Colonic mucosa (tissue), 4 donors: ENCODE data around the gene SFMBT2. TPM values are rescaled to one million over a fixed set of nuclear protein-coding genes. Genes with fewer than 3 reads are reported as not detected.
"Not testable (repeated sequence)": the region's sequence is repeated elsewhere in the genome, so short reads cannot be mapped to it uniquely, and the experiment has no call there.

Source experiments
- DNase-seq: peaks from one replicate; pipeline ENCODE4 v3.0.0-alpha.2; 2020
- H3K27ac ChIP-seq: fragments of 200-600 bp; one replicate; pipeline ENCODE4 v1.8.0; 2021
- H3K27me3 ChIP-seq: fragments of 200-600 bp; one replicate; pipeline ENCODE4 v1.8.0; 2021
- H3K36me3 ChIP-seq: fragments of 200-600 bp; one replicate; pipeline ENCODE4 v1.8.0; 2021
- H3K4me1 ChIP-seq: fragments of 200-600 bp; one replicate; pipeline ENCODE4 v1.8.0; 2021; ENCODE audit warnings: mild to moderate bottlenecking
- H3K4me3 ChIP-seq: fragments of 200-600 bp; one replicate; pipeline ENCODE4 v1.8.0; 2021
- H3K9ac ChIP-seq, 2 donors: one replicate each; pipeline ENCODE4 v1.7.0; 2013; ENCODE audit warnings: control low read depth in 2 of 2, low read depth in 2 of 2, low read length in 2 of 2
- H3K9me3 ChIP-seq: fragments of 200-600 bp; one replicate; pipeline ENCODE4 v1.8.0; 2021
- CTCF ChIP-seq: fragments of 200-600 bp; IDR thresholded peaks from one replicate; pipeline ENCODE4 v1.8.0; 2022; ENCODE audit warnings: antibody characterized with exemption, mild to moderate bottlenecking
- intact Hi-C: fragments of 100-400 bp; cut with DNase I; formaldehyde crosslinking; loops from one replicate; pipeline ENCODE4 v1.14.1; 2022
- total RNA-seq, 2 donors: library from RNA; stranded (reverse); fragmentation: NEBNext Ultra II Directional in 1 of 2; extraction: Animal tissue kit (Norgen Biotek cat#: 25700) in 1 of 2; gene quantifications; one replicate each; pipeline ENCODE4 v1.2.1, GENCODE V29; 2021
- donor health status: healthy.
- donor health status: DM: no; HTN: no; CAD: no.
- donor health status: DM: no; HTN: no; CAD: no.

SFMBT2 gene
- total RNA-seq, 2 donors from 2014 or later: 2.3 to 3.5 TPM

- TF ChIP-seq CTCF: no peak
- Histone ChIP-seq H3K27ac (no peak overlapping the region), H3K9me3 (no peaks in the 10 kb centered on the region), H3K4me1 (no peaks in the 10 kb centered on the region), H3K27me3 (no peaks in the 10 kb centered on the region), H3K9ac (no peak overlapping the region), H3K36me3 (no peaks in the 10 kb centered on the region), H3K4me3 (no peak overlapping the region)
- no peak for DNase-seq
- intact Hi-C loops: no loop called here
Measured at GRCh38 chr10:7314170-7314569, 96.7 kb downstream of the SFMBT2 start.

- no peak for TF ChIP-seq CTCF
- Histone ChIP-seq H3K36me3 (no peaks in the 10 kb centered on the region), H3K4me3 (no peak overlapping the region), H3K27ac (no peak overlapping the region), H3K9ac (no peak overlapping the region), H3K27me3 (no peaks in the 10 kb centered on the region), H3K4me1 (no peaks in the 10 kb centered on the region), H3K9me3 (no peaks in the 10 kb centered on the region)
- intact Hi-C loops: no loop called here
- DNase-seq: no peak
Measured at GRCh38 chr10:7312488-7312857, 98.4 kb downstream of the SFMBT2 start.

DNA sequence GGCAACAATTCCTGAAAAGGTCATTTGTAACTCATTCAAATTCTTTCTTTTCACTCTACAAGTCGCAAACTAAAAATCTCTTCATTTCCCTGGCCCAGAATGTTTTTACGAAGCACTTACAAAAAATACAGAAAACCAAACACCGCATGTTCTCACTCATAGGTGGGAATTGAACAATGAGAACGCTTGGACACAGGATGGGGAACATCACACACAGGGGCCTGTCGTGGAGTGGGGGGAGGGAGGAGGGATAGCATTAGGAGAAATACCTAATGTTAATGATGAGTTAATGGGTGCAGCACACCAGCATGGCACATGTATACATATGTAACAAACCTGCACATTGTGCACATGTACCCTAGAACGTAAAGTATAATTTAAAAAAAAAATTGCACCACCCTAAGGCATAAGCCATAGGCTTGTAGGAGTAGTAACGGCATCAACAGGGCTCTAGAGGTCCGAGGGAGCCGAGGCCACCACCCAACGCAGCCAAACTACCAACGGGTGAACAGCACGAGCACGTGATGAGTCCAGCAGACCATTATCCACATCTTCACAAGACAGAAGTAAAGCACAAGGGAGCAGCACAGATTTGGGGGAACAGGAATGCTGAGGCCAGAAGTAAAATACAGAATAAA, 98.9 kb downstream of the SFMBT2 start:
- H3K4me3 ChIP-seq, H3K27me3 ChIP-seq, H3K9ac ChIP-seq, H3K4me1 ChIP-seq, H3K9me3 ChIP-seq, H3K36me3 ChIP-seq, H3K27ac ChIP-seq, DNase-seq, intact Hi-C loops: not testable (repeated sequence)

- H3K9ac ChIP-seq: no peak overlapping the region
- no peaks in the 10 kb centered on the region for H3K9me3 ChIP-seq
- no peak for DNase-seq
- no peak for TF ChIP-seq CTCF
- H3K36me3 ChIP-seq: no peaks in the 10 kb centered on the region
- no peaks in the 10 kb centered on the region for H3K27me3 ChIP-seq
- intact Hi-C loops: no loop called here
- no peaks in the 10 kb centered on the region for H3K4me1 ChIP-seq
- no peak overlapping the region for H3K4me3 ChIP-seq
- H3K27ac ChIP-seq: no peak overlapping the region
Measured at GRCh38 chr10:7311218-7311849, 99.5 kb downstream of the SFMBT2 start.

DNA sequence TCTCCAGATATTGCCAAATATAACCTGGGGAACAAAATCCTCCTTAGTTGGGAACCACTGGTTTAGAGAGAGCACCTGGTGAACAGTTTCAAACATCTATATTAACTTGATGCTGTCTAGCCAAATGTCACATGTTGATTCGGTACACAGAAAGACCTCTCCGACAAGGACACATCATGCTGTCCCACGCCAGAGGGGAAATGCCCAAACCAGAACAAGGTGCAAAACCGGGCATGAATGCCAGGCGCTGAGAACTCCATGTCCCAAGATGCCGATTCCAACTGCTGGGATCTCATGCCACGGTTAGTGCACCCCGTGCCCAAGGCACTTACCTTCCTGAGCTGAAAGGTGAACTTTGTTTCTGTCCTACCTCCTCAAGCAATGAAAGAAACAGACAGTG, 100.8 kb downstream of the SFMBT2 start:
- no peak overlapping the region for H3K4me3 ChIP-seq
- H3K4me1 ChIP-seq: no peaks in the 10 kb centered on the region
- no peaks in the 10 kb centered on the region for H3K27me3 ChIP-seq
- no peaks in the 10 kb centered on the region for H3K36me3 ChIP-seq
- intact Hi-C loops: no loop called here
- H3K27ac ChIP-seq: no peak overlapping the region
- H3K9ac ChIP-seq: no peak overlapping the region
- H3K9me3 ChIP-seq: no peaks in the 10 kb centered on the region
- TF ChIP-seq CTCF: no peak
- no peak for DNase-seq

- no peaks in the 10 kb centered on the region for H3K4me1 ChIP-seq
- no peak for DNase-seq
- no peaks in the 10 kb centered on the region for H3K36me3 ChIP-seq
- no peaks in the 10 kb centered on the region for H3K27me3 ChIP-seq
- no peak overlapping the region for H3K27ac ChIP-seq
- H3K9ac ChIP-seq: no peak overlapping the region
- H3K4me3 ChIP-seq: no peak overlapping the region
- no peak for TF ChIP-seq CTCF
- no peaks in the 10 kb centered on the region for H3K9me3 ChIP-seq
- intact Hi-C loops: no loop called here
Measured at GRCh38 chr10:7308826-7309225, 102.0 kb downstream of the SFMBT2 start.
